CD4-positive, alpha-beta T cell treated with Interleukin-6 for 4 hours (primary cell): Measurements from ENCODE around the gene PADI4.
A peak's percentile ranks its signal among the peaks of the same experiment; 100 is the strongest.

ENCODE experiments used
- DNase-seq: peaks from one replicate; pipeline ENCODE4 v3.0.0-alpha.2; 2020; ENCODE audit warnings: mixed read lengths

Gene PADI4, protein sequence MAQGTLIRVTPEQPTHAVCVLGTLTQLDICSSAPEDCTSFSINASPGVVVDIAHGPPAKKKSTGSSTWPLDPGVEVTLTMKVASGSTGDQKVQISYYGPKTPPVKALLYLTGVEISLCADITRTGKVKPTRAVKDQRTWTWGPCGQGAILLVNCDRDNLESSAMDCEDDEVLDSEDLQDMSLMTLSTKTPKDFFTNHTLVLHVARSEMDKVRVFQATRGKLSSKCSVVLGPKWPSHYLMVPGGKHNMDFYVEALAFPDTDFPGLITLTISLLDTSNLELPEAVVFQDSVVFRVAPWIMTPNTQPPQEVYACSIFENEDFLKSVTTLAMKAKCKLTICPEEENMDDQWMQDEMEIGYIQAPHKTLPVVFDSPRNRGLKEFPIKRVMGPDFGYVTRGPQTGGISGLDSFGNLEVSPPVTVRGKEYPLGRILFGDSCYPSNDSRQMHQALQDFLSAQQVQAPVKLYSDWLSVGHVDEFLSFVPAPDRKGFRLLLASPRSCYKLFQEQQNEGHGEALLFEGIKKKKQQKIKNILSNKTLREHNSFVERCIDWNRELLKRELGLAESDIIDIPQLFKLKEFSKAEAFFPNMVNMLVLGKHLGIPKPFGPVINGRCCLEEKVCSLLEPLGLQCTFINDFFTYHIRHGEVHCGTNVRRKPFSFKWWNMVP

DNA sequence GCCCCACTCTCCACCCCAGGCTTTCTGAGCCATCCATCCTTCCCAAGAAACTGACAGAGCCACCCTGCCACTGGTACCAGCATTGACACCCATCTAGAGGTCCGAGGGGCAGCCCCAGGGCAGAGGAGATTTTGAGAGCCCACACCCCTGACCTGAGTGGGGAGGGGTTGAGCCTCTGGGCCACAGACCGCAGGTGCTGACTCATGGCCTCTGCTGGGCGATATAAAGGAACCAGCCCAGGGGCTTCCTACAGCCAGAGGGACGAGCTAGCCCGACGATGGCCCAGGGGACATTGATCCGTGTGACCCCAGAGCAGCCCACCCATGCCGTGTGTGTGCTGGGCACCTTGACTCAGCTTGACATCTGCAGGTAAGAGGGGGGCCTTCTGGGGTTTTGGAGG is at the start of gene PADI4:
Gene PADI4 (plus strand): TSS at position 252 of the 400 bp plus-strand sequence. CDS start 26 bp downstream, at position 278.
- no peak for DNase-seq

DNA sequence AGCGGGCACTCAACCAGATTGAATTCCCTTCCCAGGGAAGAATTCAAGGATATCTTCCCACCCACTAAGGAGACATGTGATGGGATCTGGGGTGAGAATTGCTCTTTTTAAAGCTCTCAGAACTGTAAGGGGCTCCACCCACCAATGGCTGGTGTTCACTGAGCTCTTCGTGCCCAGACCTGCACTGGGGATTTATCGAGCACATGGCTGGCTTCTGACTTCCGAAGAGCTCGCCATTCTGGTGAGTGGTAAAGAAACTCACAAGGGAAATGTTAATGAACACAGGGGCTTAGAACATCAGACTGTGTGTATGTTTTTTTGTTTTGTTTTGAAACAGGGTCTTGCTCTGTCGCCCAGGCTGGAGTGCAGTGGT is 49.3 kb upstream of the PADI4 start:
- no peak for DNase-seq

DNA sequence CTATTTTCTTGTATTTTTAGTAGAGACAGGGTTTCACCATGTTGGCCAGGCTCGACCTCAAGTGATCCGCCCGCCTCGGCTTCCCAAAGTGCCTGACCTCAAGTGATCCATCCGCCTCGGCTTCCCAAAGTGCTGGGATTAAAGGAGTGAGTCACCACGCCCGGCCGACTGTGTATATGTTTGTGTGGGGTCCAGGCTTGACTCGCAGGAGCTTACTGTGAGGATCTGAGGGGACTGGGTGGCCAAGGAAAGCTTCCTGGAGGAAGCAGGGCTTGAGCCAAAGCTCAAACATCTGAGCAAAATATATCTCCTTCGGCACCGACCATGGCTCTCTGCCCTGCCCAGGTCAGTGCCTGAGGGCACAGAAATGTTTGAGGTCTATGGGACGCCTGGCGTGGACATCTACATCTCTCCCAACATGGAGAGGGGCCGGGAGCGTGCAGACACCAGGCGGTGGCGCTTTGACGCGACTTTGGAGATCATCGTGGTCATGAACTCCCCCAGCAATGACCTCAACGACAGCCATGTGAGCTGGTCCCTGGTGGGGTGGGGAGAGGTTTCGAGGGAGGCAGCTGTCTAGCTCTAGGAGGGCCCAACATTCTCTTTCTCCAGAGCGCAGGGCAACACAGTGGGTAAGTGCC is 48.6 kb upstream of the PADI4 start:
- DNase-seq = no peak

DNA sequence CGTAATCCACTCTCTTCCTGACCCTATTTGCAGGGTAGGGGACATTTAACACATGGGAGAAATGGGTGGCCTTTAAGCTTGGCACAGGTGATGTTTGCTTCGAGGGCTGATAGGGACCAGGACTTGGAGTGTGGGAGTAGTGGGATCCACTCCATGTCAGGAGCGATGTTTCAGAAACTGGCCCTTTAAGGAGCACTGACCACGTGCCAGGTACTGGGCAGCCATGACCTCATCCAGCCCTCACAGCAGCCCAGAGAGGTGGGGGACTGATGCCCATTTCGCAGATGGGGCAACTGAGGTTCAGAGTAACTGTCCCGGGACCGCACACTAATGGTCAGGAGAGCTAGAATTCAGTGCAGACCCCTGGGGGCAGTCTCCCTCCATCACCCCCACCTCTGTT is 47.7 kb upstream of the PADI4 start:
- DNase-seq = no peak

DNA sequence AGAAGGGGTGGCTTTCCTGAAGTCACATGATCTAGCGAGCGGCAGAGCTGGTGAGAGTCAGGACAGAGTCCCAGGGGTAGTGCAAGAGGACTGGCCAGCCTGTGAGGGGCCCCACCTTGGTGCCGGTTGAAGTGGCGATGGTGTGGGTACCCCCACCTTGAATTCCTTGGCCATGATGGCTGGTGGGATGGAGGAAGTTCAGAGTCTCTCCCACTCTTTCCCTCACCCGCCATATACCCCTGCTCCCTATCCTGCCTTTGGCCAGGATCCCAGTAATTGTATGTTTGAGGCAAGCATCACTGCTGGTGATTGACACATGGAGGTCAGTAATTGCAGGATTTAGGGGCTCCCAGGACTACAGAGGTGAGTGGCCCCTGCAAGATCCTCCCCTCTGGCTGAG is 47.3 kb upstream of the PADI4 start:
- no peak for DNase-seq

DNA sequence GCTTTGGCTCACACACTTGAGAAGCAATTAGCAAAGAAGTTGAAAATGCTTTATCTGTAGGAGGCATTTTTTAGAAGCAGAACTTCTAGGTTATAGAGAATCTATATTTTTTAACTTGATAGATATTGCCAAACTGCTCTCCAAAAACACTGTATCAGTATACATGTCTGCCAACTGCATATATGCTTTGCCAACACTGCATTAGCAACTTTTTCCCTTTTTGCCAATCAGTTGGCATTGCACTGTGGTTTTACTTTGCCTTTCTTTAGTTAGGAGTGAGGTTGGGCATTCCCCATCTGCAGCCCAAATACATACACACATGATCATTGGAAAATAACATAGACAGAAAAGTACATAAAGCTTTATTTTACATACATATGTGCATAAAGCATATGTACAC is 44.1 kb upstream of the PADI4 start:
- no peak for DNase-seq

DNA sequence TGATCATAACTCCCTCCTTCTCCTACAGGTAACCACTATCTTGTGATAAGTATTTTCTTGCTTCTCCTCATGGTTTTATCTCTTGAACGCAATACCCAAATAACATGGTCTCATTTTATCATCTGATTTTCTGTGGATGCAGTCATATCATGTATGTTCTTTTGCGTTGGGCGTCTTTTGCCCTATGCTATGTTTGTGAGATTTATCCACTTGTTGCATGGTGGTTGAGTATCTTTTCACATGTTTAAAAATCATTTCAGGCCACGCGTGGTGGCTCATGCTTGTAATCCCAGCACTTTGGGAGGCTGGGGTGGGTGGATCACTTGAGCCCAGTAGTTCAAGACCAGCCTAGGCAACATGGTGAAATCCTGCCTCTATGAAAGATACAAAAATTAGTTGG is 43.5 kb upstream of the PADI4 start:
- no peak for DNase-seq

DNA sequence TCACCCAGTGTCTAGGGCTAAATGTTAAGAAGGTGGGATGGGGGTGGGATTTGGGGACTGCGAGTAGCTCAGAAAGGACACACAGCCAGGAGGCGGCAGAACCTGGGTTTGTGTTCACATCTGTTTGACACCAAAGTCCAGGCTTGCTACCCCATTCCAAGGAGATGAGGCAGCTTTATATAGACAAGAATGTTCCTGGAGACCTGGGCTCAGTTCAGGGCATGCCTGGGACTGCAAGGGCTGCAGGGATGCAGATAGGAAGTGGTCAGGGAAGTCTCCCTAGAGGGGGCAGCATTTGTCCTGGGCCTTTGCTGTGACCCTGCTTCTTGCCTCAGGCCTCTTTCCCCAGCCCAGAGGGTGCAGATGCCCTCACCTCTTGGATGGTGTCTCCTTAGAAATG is 42.8 kb upstream of the PADI4 start:
- DNase-seq = no peak

DNA sequence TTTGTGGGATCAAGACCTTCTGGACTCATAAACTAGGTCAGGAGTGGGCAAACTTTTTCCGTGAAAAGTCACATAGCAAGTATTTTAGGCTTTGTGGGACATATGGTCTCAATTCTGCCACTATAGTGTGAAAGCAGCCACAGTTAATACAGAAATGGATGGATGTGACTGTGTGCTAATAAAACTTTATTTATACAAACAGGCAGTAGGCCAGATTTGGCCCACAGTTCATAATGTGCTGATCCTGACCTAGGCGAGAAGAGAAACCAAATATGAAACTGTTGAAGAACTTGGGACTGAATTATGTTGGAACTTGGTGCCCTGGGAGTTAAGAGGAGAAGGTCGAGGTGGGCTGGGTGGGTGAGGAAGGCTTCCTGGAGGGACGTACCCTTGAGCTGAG is 42.0 kb upstream of the PADI4 start:
- DNase-seq = no peak

DNA sequence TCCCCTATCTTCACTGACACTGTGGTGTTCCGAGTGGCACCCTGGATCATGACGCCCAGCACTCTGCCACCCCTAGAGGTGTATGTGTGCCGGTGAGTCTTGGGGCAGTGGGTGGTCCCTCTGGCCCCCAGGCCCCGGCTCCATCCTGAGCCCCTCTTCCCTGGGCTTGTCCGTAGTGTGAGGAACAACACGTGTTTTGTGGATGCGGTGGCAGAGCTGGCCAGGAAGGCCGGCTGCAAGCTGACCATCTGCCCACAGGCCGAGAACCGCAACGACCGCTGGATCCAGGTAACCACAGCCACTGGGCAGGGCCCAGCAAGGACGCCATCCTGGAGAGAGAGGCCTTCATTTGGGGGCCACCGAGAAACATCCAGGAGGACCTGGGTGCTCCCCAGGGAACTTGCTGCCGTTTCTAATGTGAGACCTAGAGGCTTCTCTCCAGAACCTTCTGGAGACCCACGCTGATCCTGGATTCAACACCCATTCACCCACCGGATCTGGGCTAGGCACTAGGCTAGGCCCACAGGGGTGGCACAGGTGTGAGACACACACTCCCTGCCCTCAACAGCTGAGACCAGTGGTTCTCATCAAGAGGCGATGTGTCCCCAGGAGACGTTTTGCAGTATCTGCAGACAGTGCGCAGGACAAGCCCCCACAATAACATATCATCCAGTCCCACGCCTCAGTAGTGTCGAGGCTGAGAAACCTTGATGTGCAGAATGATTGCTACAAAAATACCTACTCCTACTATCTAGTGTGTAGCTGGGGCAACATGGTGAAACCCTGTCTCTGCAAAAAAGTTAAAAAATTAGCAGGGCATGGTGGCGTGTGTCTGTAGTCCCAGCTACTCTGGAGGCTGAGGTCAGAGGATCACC is 36.9 kb upstream of the PADI4 start:
- DNase-seq = no peak

DNA sequence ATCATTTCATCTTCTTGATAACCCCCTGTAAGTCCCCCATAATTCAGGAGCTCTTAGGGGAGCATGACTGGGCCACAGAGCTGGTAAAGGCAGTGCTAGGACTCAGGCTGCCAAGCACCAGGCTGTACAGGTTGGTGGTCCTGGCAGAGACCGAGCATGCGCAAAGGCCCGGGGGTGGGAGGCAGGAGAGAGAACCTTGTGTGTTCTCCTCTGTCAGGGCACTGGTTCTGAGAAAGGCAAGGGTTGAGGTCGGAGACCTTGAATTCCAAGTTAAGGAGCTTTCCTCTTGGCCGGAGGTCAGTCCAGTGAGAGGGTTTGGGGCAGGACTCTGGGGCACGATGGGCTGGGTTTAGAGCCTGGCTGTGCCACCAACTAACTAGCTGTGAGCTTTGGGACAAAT is 35.9 kb upstream of the PADI4 start:
- no peak for DNase-seq

DNA sequence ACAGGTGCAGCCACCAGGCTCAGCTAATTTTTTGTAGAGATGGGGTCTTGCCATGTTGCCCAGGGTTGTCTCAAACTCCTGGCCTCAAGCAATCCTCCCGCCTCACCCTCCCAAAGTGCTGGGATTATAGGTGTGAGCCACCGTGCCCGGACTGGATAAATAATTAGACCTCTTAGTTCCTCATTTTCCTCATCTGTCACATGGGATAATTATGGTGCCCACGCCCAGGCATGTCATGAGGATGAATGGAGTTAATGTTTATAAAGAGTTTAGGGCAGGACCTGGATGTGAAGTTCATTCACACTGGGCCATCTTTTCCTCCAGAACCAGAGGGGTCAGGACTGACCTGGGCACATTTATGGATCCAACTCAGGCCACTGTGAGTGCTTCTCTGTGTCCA is 35.4 kb upstream of the PADI4 start:
- DNase-seq = no peak

DNA sequence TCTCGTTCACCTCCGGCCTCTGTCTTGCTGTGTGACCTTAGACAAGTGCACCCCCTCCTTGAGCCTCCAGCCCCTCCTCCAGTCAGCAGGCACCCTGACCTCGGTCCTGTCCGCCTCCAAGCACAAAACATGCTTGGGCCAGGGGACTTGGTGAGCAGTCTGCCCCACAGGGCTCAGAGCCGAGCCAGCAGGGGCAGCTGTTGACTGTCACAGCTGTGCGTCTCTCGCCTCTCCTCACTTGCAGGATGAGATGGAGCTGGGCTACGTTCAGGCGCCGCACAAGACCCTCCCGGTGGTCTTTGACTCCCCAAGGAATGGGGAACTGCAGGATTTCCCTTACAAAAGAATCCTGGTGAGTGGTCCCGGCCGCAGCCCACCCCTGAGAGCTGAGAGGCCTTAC is 34.9 kb upstream of the PADI4 start:
- no peak for DNase-seq

DNA sequence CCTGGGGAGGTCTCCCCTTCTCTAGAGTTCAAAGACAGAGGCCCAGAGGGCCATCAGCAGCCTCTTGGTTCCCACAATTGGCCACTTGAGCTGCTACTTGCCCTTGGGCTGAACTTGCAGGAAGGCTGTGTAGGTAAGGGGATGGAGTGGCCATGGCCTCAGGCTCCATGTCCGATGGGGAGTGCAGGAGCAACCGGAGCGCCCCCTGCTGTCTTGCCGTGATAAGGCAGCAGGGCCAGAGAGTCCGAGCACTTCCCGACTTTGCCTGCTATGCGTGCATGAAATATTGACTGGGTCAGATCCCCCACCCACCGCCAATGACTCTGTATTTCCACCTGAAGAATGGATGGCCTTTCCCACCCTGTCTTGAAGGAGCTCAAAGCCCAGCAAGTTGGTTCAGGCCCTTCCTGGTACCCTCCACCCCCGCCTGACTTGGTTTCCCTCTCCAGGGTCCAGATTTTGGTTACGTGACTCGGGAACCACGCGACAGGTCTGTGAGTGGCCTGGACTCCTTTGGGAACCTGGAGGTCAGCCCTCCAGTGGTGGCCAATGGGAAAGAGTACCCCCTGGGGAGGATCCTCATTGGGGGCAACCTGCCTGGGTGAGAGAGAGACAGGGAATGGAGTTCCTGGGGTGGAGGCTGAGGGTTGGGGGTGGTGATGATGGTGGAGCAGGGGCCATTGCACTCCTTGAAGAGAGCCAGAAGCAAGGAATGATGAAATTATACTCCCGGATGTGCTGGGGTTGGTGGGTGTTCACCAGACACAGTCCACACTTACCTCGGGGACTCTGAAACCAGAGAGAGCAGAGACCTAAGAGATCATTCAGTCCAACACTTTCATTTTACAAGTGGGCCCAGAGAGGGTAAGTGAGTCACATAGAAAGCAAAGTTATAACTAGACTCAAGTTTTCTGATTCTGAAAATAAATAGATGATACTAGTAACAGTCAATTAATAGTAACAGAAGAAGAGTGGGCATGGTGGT is 33.5 kb upstream of the PADI4 start:
- DNase-seq = peak; percentile 17

DNA sequence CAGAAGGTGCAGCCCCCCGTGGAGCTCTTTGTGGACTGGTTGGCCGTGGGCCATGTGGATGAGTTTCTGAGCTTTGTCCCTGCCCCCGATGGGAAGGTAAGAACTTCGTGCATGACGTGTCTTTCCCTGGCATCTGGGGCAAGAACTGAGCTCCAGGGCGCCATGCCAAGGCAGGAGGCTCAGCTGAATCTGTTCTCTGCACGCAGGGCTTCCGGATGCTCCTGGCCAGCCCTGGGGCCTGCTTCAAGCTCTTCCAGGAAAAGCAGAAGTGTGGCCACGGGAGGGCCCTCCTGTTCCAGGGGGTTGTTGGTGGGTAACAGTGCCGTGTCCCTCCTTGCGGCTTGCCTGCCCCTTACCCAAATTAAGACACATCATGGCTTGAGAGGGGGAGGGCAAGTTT is 31.4 kb upstream of the PADI4 start:
- DNase-seq = no peak

DNA sequence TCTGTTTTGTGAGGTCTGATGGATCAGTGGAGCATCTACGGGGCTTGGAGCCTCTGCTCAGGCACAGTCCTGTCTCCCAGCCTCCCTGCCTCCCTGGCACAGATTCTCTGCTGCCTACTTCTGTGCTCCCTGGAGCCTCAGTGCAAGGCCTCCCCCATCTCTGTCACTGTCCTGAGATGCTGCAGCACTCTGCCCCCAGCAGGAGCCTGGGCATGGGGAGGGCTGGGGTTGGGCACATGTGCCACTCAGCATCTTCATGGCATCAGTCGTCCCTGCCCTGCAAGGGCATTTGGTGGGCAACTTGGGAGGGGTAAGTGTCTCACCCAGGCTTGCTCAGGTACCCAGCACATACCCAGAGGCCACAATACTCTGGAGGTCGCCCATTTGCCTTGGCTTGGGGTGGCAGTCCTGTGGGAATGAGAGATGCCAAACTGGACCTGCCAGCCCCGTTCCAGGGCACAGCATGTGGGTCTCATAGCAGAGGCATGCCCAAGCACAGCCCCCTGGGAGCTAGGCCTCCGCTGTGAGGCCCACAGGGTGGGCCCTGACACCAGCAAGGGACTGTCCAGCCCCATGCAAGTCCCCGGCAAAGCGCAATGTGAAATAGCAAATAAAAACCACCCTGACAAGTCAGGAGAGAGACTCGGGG is 30.4 kb upstream of the PADI4 start:
- DNase-seq = no peak

DNA sequence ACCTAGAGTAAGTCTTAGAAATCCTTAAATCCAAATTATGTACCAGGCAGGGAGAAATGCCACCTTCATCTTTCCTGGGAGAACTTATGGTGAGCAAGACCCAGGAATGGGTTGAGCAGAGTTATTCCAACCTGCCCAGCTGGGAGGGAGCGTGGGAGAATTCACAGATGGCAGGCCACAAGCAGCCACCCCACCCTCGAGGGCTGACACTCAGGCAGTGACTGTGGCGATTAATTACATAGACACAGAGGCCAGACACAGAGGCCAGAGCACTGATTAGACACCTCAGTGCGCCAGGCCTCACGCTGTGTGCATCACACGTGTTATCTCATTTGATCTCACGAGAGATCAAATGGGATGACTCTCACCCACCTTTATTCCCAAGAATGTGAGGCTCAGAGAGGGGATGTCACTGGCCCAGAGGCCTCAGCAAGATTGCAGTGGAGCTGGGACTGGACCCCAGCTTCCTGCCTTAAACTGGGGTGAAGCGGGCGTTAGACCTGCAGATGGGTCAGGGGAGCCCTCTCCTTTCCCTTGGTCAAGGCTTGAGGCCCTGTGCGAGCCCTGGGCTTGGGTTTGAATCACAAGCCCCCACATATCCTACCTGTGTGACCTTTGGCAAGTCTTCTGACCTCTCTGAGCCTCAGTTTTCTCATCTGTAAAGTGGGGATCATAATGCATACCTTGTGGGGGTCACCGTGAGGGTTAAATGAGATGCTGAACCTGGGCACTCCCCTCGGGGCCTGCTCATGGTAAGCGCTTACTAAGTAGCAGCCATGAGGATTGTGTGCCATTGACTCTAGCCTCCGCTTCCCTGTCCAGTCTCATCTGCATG is 28.8 kb upstream of the PADI4 start:
- DNase-seq = no peak

DNA sequence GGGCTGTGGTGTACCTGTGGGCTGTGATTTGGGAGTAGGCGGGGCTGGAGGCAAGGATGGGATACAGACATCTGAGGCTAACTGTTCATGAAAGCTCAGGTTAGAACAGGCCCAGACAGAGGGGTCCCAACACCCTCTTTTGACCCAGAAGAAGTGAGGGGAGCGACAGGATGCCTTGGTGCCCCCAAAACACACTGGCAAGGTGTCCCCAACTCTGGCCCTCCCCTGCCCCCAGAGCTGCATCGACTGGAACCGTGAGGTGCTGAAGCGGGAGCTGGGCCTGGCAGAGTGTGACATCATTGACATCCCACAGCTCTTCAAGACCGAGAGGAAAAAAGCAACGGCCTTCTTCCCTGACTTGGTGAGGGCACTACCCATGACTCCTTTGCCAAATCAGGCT is 27.6 kb upstream of the PADI4 start:
- no peak for DNase-seq

DNA sequence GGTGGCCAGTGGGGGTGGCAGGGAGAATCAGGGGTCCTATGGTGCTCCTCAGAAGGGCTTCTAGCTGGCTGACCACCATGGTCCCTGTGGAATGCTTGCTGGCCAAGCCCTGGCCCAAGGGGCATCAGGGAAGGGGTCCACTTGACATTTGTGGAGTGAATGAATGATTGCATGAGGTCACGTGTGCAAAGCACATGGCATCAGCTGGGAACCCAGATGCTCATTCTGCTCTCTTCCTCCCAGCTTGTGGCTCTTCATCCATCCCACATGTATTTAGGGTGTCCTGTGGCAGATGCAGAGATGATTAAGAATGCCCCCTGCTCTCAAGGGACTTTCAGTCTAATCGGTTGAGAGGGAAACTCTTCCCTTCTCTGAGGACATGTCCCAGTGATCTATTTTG is 27.1 kb upstream of the PADI4 start:
- DNase-seq = no peak

DNA sequence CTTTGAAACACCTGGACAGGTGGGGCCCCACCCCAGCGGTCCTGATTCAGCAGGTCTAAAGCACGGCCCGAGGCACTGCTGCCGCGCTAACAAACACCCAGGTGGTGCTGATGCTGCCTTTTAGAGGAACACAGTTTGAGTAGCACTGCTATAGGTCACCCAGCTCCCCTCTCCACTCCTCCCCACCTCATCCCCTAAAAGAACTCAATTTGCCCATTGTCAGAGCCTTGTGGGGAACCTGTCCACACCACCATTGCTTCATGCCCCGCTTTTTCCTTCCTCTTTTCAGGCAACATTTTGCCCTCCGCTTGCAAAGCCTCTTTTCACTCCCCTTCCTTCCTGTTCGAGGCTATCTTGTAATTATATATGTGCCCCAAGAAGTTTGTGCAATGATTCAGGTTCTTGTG is 26.2 kb upstream of the PADI4 start:
- no peak for DNase-seq
